Fibroblast of lung (primary cell): ENCODE measurements around the gene KLK5.

Source experiments
- EZH2 ChIP-seq: IDR thresholded peaks from 2 replicates; pipeline ENCODE4 v1.5.1; 2012; ENCODE audit warnings: low read length, control low read depth, mild to moderate bottlenecking; ENCODE audit errors: missing control alignments
- TF ChIP-seq, protein P1 (sequence below), 2 donors: IDR thresholded peaks in 1 of 2; conservative IDR thresholded peaks in 1 of 2; 1 replicate in 1 of 2; 2 replicates in 1 of 2; pipeline ENCODE4 v1.5.1; 2011 to 2012; ENCODE audit warnings: low read length in 2 of 2, control low read depth in 1 of 2, inconsistent platforms in 1 of 2, low read depth in 1 of 2, mild to moderate bottlenecking in 1 of 2

DNA sequence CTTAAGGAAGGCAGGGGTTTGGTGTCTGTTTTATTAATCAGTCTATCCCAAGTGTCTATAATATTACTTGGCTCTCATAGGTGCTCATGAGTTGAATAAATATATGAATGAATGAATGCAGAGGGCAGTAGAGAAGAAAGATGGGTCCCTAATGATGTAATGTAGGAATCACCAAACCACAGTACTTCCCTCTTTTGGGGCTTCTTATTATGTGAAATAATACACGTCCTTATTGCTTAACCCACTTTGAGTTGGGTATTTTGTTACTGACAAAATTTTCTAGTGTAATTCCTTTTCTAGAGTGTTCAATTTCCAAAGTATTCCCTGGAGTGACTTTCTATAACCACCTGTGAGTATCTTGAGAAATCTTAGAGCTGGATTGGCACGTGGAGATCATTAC is 13.2 kb downstream of the KLK5 start:
- TF ChIP-seq, protein P1, sequence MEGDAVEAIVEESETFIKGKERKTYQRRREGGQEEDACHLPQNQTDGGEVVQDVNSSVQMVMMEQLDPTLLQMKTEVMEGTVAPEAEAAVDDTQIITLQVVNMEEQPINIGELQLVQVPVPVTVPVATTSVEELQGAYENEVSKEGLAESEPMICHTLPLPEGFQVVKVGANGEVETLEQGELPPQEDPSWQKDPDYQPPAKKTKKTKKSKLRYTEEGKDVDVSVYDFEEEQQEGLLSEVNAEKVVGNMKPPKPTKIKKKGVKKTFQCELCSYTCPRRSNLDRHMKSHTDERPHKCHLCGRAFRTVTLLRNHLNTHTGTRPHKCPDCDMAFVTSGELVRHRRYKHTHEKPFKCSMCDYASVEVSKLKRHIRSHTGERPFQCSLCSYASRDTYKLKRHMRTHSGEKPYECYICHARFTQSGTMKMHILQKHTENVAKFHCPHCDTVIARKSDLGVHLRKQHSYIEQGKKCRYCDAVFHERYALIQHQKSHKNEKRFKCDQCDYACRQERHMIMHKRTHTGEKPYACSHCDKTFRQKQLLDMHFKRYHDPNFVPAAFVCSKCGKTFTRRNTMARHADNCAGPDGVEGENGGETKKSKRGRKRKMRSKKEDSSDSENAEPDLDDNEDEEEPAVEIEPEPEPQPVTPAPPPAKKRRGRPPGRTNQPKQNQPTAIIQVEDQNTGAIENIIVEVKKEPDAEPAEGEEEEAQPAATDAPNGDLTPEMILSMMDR (conservative IDR thresholded peaks at IDR 0.05 in 1 of 2, IDR thresholded peaks at IDR 0.05 in 1 of 2; ENCODE audit: low read depth in 1 of 2, low read length in 2 of 2), result no peak
- no peak for TF ChIP-seq EZH2
